HEK293T (cell line): ENCODE measurements around the gene ITGB6.

Source experiments
- BHLHE40 ChIP-seq: fragments of 450-650 bp; IDR thresholded peaks from 2 replicates; pipeline ENCODE4 v1.6.1; 2016; ENCODE audit warnings: mild to moderate bottlenecking, moderate library complexity, borderline replicate concordance
- CTBP1 ChIP-seq: fragments of 450-650 bp; IDR thresholded peaks from 2 replicates; pipeline ENCODE4 v1.6.1; 2016; ENCODE audit warnings: borderline replicate concordance
- ELF4 ChIP-seq: fragments of 450-650 bp; IDR thresholded peaks from 2 replicates; pipeline ENCODE4 v1.6.1; 2017; ENCODE audit warnings: antibody characterized with exemption
- FOXK2 ChIP-seq: fragments of 450-650 bp; IDR thresholded peaks from 2 replicates; pipeline ENCODE4 v1.6.1; 2016; ENCODE audit warnings: mild to moderate bottlenecking
- FOXM1 ChIP-seq: fragments of 450-650 bp; IDR thresholded peaks from 2 replicates; pipeline ENCODE4 v1.6.1; 2017; ENCODE audit warnings: mild to moderate bottlenecking, borderline replicate concordance
- HDGF ChIP-seq: fragments of 450-650 bp; IDR thresholded peaks from 2 replicates; pipeline ENCODE4 v1.6.1; 2017; ENCODE audit warnings: antibody characterized with exemption, borderline replicate concordance
- L3MBTL2 ChIP-seq: fragments of 450-650 bp; conservative IDR thresholded peaks from 2 replicates; pipeline ENCODE4 v1.6.1; 2016; ENCODE audit warnings: mild to moderate bottlenecking
- PKNOX1 ChIP-seq: fragments of 450-650 bp; IDR thresholded peaks from 2 replicates; pipeline ENCODE4 v1.6.1; 2016
- SP1 ChIP-seq: fragments of 450-650 bp; IDR thresholded peaks from 2 replicates; pipeline ENCODE4 v1.6.1; 2017
- SUZ12 ChIP-seq: fragments of 450-650 bp; IDR thresholded peaks from 2 replicates; pipeline ENCODE4 v1.6.1; 2016; ENCODE audit warnings: mild to moderate bottlenecking
- ZNF384 ChIP-seq: fragments of 450-650 bp; IDR thresholded peaks from 2 replicates; pipeline ENCODE4 v1.6.1; 2016

DNA sequence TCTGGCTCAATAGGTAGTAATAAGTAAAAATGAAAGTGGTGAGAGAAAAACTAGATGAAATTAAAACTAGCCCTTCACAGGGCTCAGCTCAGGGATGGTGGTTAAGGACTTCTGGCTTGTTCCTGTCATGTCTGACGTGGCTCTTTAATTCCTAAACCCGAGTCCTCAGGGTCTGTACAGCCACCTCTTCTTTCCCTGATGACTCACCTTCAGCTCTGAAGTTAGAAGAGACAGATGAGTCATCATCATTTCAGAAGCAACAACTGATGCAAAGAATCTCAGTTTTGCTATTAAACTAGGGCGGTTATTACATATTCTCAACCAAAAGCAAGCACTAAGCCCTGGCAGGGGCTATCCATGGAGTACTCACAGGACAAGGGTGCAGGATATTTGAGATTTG, 24.0 kb upstream of the ITGB6 start:
- TF ChIP-seq FOXK2 (no peak), SUZ12 (no peak), ELF4 (no peak), ZNF384 (no peak), PKNOX1 (no peak), L3MBTL2 (no peak), SP1 (no peak), FOXM1 (no peak), BHLHE40 (no peak), CTBP1 (no peak), HDGF (no peak)
